Dedifferentiated amniotic fluid mesenchymal stem cell (primary cell): ENCODE measurements around the gene CBFA2T3.

Experiments used
- DNase-seq: peaks from one replicate; pipeline ENCODE4 v3.0.0-alpha.2; 2016; ENCODE audit errors: extremely low spot score

Gene CBFA2T3

GRCh38 chr16:88995746-88996535, 18.9 kb upstream of the CBFA2T3 start:
- DNase-seq = no peak

GRCh38 chr16:88995194-88995593, 18.2 kb upstream of the CBFA2T3 start:
- DNase-seq = no peak

- DNase-seq = no peak
Observed at GRCh38 chr16:88994695-88995094, 17.7 kb upstream of the CBFA2T3 start.

GRCh38 chr16:88993946-88994600, 17.1 kb upstream of the CBFA2T3 start:
- no peak for DNase-seq

GRCh38 chr16:88993166-88993761, 16.3 kb upstream of the CBFA2T3 start:
- DNase-seq = no peak

DNA sequence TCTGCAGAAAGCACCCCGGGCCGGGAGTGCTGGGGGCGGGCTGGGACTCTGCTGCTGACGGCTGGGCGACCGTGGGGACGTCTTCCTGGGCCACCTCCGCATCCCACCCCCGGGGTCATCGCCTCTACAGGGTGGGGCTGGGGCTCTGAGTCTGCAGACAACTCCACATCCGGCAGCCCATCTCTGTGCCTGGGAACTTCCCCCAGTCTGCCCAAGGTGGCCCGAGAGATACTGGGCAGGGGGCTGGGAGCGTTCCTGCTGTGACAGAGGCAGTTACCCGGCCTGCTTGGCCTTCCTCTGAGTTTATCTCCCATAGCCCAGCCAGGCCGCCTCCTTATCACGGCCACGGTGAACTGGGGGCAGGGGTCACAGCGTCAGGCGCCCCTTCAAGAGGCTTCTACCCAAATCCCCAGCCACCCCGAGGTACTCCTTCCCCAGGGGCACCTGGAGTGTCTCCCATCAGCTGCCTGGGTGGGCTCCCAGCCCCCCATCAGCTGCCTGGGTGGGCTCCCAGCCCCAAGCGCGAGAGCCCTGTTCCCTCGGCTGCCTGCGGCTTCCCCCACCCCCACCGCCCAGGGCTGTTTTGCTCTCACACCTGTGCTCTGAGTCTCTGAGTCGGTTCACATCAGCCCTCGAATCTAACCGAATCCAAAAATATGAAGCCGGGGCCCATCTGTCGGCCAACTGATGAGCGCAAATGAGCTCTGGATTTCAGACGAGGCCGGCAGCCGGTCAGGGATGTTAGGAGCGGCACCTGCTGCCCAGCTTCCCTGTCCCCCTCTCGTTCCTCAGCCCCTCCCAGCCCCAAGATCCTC, 15.6 kb upstream of the CBFA2T3 start:
- DNase-seq = no peak

DNA sequence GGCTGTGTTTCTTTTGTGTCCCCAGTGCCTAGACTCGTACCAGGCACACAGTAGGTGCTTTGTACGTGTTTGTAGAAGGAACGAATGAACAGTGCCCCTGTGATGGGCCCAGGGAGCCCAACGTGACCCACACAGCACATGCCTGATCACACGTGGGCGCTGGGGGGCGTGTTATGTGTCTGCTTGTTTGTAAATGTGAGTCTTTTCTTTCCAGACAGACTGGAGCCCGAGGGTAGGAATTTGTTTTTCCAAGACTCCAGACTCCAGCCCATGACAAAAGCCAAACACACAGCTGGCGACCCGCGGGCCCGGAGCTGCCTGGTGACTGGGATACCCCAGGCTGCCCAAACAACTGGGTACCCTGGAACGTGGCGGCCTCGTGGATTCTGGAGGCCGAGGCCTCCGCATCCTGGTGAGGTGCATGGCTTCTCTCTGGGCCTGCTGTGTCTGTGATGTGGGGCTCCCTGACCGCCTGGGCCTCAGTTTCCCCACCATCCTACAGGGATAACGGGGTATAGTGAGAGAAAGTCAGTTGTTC, 14.9 kb upstream of the CBFA2T3 start:
- DNase-seq = no peak

GRCh38 chr16:88989852-88990547, 13.0 kb upstream of the CBFA2T3 start:
- no peak for DNase-seq

GRCh38 chr16:88988980-88989811, 12.2 kb upstream of the CBFA2T3 start:
- DNase-seq = no peak

- no peak for DNase-seq
Observed at GRCh38 chr16:88985521-88985920, 8.5 kb upstream of the CBFA2T3 start.

DNA sequence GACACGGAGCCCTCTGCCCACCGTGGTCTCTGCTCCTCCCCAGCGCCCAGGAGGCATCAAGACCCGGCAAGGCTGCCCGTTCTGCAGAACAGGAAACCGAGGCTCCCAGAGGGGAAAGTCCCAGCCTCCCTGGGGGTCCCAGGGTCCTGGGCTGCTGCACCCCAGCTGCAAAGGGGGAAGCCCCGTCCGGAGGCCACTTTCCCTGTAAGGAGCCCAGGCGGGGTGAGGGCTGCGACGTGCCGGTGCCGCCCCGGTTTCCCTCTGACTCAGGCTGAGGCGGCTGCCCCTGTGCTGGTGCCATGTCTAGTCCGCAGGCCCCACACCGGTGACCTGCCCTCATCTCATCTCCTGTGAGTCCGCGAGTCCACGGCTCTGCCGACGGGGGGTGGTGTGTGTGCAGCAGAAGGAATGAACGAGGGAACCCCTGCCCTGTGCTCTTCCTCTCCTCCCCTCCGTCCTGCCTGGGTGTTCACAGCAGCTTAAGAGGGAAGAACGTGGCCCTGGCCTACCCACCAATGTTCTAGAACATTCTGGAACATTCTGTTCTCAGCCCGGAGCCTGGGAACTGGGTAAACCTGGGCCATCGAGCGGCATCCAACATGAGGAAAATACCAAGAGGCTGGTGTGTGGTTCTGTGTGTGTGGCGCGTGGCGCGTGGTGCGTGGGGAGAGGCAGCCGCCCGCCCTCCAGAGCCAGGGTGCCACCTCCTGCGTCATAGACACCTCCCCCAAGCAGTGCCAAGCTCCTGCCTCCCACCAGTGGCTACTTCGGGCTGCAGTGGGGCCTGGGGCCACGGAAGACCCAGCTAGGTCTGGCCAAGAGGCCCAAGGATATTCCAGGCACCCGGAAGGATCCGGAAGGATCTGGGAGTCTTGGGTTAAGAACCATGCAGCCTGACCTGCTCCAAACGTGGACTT, 7.0 kb upstream of the CBFA2T3 start:
- DNase-seq = no peak

DNA sequence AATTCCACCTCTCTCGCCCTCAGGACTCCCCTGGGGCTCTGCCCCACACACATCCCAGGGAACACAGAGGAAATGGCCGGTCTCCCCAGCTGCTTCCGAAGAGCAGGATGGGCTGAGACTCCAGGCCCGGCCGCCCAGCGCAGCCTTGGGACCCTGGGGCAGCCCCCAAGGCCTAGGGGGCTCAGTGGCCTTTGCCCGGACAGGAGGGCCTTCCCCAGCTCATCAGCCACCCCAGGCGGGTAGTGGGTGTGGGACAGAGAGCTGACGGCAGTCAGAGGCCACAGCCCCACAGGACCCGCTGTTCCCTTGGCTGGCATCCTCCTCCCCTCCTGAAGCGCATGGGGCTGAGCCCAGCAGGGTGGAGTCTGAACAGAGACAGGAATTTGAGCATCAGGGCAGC, 6.2 kb upstream of the CBFA2T3 start:
- no peak for DNase-seq

DNA sequence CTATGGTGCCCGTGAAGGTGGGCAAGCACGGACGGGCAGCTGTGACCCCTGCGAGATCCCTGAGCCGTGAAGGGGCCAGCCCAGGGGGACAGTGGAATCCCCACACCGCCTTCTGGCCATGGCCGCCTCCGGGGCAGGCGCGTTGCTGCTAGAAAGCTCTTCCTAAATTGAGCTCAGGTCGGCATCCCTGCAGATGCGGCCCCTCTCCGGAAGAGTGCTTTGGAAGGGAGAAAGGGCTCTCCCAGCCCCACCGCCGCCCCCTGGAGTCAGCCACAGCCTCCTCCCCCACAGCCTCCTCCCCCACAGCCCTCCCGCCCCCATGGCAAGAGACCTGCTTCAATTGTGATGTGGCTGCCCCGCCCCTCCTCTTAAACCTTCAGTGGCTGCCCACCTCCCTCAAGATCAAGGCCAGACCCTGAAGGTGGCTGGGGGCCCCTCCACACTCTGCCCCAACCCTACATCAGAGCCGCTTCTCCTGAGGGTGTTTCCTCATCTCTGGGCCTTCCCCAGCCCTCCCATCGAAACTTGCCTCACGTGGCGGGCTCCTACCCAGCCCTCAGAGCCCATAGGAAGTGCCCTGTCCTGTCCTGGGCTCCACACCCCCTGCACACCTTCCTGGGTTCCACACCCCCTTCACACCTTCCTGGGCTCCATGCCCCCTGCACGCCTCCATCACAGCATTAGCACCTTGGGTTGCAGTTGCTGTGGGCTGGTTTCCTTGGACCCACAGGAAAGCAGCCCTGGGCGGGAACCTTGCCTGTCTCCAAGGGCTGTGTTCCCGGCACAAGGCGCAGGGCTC, 5.5 kb upstream of the CBFA2T3 start:
- DNase-seq = no peak

DNA sequence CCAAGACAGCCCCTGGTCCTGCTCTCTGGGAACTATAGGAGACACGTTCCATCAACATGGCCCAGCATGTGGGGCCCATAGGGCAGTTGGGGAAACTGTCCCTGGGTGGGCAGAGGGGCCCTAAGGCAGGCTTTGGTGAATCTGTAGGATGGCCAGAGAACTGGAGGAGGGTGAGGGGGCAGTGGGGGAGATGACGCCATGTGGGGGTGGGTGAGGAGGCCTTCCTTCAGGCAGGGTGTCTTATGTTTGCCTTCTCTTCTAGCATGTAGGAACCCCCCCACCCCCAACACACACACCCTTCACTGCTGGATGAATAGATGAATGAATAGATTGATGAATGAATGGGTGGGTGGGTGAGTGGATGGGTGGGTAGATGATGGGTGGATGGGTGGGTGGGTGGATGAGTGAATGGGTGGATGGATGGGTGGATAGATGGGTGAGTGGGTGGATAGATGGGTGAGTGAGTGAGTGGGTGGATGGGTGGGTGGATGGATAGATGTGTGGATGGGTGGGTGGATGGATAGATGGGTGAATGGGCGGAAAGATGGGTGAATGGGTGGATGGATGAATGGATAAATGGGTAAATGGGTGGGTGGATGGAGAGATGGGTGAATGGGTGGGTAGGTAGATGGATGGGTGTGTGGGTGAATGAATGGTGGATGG, 2.5 kb upstream of the CBFA2T3 start:
- no peak for DNase-seq

GRCh38 chr16:88978608-88979346, 1.8 kb upstream of the CBFA2T3 start:
- DNase-seq = no peak

GRCh38 chr16:88977812-88978607, 1.0 kb upstream of the CBFA2T3 start:
- no peak for DNase-seq
